ENCODE data around the gene PAEP.

The PAEP gene

GRCh38 chr9:135601988-135602387, 40.4 kb downstream of the PAEP start:
- DNase-seq (ENCODE audit: low read depth): no peak

GRCh38 chr9:135602789-135603481, 41.4 kb downstream of the PAEP start:
- DNase-seq (ENCODE audit: low read depth): peak; percentile 24

- no peak for DNase-seq (ENCODE audit: low read depth)
These were observed 43.1 kb downstream of the PAEP start for GRCh38 chr9:135604437-135605237.

GRCh38 chr9:135605238-135605781, 43.8 kb downstream of the PAEP start:
- no peak for DNase-seq (ENCODE audit: low read depth)

GRCh38 chr9:135606885-135607259, 45.3 kb downstream of the PAEP start:
- no peak for DNase-seq (ENCODE audit: low read depth)

GRCh38 chr9:135607401-135608293, 46.1 kb downstream of the PAEP start:
- no peak for DNase-seq (ENCODE audit: low read depth)

GRCh38 chr9:135608294-135608998, 46.9 kb downstream of the PAEP start:
- DNase-seq (ENCODE audit: low read depth): no peak

- DNase-seq (ENCODE audit: low read depth): no peak
These were observed 47.4 kb downstream of the PAEP start for GRCh38 chr9:135608999-135609317.

GRCh38 chr9:135609366-135609955, 47.9 kb downstream of the PAEP start:
- no peak for DNase-seq (ENCODE audit: low read depth)

- no peak for DNase-seq (ENCODE audit: low read depth)
These were observed 49.0 kb downstream of the PAEP start for GRCh38 chr9:135610290-135611141.

- no peak for DNase-seq (ENCODE audit: low read depth)
These were observed 49.8 kb downstream of the PAEP start for GRCh38 chr9:135611142-135611874.

GRCh38 chr9:135611875-135612209, 50.3 kb downstream of the PAEP start:
- DNase-seq (ENCODE audit: low read depth): no peak

- DNase-seq (ENCODE audit: low read depth): no peak
These were observed 50.9 kb downstream of the PAEP start for GRCh38 chr9:135612437-135612836.

GRCh38 chr9:135612981-135613910, 51.7 kb downstream of the PAEP start:
- DNase-seq (ENCODE audit: low read depth): no peak

GRCh38 chr9:135613946-135614805, 52.6 kb downstream of the PAEP start:
- DNase-seq (ENCODE audit: low read depth): no peak

- no peak for DNase-seq (ENCODE audit: low read depth)
These were observed 53.5 kb downstream of the PAEP start for GRCh38 chr9:135614821-135615665.
